VCaP (cell line): ENCODE data around the gene DGKI.

Source experiments
- H3K27ac ChIP-seq: fragments of 450-650 bp; 2 replicates; pipeline ENCODE4 v1.5.1; 2017
- CTCF ChIP-seq: fragments of 450-650 bp; conservative IDR thresholded peaks from 2 replicates; pipeline ENCODE4 v1.5.1; 2017; ENCODE audit warnings: mild to moderate bottlenecking, moderate library complexity

Gene DGKI

GRCh38 chr7:137878333-137878961 is 31.7 kb upstream of the DGKI start:
- no peak overlapping the region for H3K27ac ChIP-seq
- no peak for TF ChIP-seq CTCF

GRCh38 chr7:137877027-137877675 is 30.4 kb upstream of the DGKI start:
- no peak overlapping the region for H3K27ac ChIP-seq

GRCh38 chr7:137875746-137876145 is 29.0 kb upstream of the DGKI start:
- no peak for TF ChIP-seq CTCF
- H3K27ac ChIP-seq = no peak overlapping the region

More at GRCh38 chr7:137877027-137877675, 30.4 kb upstream of the DGKI start:
- no peak for TF ChIP-seq CTCF

- H3K27ac ChIP-seq = no peak overlapping the region
- TF ChIP-seq CTCF = no peak
These were observed 27.4 kb upstream of the DGKI start for GRCh38 chr7:137873979-137874777.

GRCh38 chr7:137873524-137873923 is 26.8 kb upstream of the DGKI start:
- no peak for TF ChIP-seq CTCF
- H3K27ac ChIP-seq = no peak overlapping the region

GRCh38 chr7:137871170-137871915 is 24.6 kb upstream of the DGKI start:
- H3K27ac ChIP-seq = no peak overlapping the region

More at GRCh38 chr7:137871170-137871915, 24.6 kb upstream of the DGKI start:
- TF ChIP-seq CTCF = no peak
